ENCODE measurements around the gene ST3GAL4.

The ST3GAL4 gene

DNA sequence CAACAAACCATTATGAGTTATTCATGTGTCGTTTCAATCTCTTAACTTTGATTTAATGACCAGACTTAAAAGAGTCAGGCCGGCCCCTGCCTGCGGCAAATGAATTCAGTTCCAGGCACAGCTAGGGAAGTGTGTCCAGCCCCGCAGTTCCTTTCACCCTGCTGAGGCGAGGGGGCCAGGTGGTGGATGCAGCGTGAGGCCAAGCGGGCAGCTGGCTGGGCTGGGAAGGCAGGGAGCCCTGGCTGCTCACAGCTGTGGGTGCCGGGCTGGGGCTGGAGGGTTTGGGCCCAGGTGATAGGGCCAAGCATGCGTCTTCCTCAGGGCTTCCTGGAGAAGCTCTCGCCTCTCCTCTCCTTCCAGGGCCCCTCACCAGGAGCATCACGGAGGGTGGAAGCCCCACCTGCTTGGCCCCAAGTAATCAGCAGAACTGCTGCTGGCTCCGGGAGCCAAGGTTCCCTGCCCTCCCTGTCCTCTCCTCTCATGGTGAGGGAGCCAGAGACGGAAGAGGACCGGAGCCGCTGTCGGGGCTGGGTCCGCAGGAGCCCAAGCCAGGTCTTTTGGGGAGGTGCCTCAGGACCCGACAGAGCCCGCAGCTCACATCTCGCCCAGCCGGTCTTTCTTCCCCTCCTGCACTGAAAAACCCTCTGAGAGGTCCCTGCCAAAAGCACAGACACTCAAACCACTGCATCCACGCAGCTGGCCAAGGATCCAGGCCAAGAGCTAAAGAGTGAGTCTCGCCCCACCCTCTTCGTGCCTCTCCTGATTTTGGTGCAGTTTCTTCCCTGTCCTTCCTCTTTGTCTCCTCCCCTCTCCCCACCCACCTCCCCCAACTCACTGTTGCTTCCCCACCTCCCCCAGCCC is 97.0 kb downstream of the ST3GAL4 start:
- DNase-seq (ENCODE audit: low read depth), result no peak

DNA sequence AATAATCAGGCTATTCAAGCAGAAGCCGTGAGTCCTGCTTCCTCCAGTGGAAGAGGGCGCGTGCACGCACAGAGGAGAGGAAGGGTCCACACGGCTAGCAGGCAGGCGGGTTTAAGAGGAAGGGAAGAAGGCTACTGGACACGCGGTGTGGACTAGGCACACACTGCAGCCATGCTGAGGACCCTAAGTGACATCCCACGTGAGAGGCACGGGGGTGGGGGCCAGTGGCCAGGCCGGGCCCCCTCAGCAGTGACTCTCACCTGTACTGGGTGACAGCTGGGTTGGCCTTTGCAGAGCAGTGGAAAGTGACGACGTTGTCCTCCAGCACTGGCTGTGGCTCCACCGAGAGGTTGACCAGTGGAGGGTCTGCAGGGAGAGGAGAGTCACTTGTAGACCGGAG is 100.6 kb downstream of the ST3GAL4 start:
- DNase-seq (ENCODE audit: low read depth), result no peak

DNA sequence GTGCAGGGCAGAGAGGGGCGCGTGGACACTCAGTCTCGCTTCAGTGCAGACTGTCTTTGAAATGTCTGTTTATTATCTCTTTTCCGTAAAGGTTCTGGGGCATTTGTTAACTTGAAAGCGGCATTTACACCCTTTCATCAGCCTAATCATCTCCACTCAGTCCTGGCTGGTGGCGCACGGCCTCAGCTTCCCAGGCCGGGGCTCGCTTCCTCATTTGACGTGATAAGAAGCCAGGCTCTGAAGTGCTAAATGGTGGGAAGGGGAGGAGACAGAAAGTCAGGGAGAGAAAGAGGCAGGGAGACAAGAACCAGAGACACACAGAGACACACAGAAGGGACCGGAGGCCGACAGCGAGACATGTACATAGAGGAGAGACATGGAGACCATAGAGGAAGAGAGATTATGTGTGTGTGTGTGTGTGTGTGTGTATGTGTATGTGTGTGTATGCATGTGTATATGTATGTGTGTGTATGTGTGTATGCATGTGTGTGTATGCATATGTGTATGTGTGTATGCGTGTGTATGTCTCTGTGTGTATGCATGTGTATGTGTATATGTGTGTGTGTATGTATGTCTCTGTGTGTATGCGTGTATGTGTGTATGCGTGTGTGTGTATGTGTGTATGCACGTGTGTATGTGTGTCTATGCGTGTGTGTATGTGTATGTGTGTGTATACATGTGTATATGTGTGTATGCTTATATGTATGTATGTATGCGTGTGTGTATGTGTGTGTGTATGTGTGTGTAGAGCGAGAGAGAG is 101.5 kb downstream of the ST3GAL4 start:
- DNase-seq (ENCODE audit: low read depth), result no peak

DNA sequence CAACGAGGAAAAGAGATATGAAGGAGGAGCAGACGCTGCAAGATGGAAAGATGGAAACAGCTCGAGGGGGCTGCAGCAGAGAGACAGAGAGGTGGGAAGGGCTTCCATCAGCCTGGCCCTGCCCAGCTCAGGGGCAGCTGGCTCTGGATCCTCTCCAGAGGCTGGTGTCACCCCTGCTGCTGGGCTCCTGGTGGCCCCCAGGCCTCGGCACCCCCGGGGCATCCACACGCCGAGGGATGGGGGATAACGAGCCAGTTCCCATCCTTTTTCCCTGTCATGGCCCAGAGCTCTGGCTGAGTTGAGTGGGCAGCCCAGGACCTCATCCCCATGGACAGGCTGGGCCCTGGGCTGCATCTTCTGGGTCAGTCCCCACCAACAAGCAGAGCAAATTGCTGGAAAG is 102.3 kb downstream of the ST3GAL4 start:
- no peak for DNase-seq (ENCODE audit: low read depth)

DNA sequence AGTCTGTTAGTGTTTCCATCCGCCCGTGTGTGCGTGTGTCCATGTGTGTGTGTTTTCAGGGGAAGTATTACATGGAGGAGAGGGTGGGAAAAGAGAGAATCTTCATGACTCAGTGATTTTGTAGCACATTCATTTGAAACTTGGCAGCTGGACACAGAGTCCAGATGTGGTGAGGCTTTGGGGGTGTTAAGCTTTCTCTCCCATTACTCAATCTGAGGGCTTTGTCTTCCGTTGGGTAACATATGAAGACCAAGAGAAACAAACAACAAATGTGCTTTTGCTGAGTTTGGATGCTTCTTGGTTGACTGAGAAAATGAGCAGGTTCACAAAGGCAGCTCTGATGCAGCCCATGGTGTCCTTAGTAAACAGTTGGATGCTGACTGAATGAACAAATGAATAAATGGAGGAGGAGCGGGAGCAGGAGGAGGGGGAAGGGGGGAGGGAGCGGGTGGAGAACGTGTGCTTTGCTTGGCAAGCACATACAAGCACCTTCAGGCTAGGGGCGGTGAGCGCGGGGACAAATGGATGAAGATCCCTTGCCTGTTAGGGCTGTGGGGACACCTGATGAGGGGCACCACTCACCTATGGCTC is 104.3 kb downstream of the ST3GAL4 start:
- peak; percentile 48 for DNase-seq (ENCODE audit: low read depth)

DNA sequence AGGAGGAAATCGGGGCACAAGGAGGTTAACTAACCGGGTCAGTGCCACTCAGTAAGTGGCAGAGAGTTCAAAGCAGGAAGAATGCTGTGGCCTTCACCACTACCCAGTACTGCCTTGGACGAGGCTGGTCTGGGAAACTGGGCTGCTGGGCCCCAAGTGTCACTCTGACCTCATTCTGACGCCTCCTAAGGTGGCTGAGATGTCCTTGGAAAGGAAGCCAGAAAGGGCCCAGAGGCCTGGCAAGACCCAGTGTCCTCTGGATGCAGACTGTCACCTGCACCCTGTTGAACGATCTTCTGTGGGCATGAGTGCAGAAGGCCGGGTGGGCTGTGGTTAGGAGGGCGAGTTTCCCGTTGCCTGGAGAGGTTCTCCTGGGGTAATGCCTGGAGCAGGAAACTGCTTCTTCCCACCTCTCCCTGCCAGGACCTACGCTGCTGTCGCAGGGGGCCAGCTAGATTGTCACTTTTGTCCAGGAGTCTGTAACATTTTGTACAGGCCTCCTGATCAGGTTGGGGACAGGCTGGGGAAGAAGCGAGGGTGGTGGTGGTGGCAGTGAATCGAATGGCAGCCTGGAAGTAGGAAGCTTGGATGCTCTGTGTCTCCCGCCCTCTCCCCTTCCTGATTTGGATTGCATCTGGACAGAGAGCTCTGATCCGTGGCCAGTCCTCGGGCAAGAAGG is 105.1 kb downstream of the ST3GAL4 start:
- DNase-seq (ENCODE audit: low read depth), result no peak

DNA sequence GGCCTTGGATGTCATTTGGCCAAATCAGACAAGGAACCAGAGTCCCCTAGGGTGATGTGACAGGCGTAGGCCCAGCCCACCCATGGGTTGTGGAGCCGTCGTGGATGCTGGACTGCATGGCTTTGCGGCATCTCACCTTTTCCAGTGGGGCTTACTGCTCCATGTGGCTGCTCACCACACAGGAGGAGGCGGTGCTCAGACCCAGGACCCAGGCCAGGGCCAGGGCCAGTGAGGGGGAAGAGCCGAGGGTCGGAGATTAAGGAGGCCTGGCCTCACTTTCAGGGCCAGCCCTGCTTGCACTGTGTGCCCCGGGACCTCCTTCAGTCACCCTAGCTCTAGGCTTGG is 105.6 kb downstream of the ST3GAL4 start:
- no peak for DNase-seq (ENCODE audit: low read depth)

DNA sequence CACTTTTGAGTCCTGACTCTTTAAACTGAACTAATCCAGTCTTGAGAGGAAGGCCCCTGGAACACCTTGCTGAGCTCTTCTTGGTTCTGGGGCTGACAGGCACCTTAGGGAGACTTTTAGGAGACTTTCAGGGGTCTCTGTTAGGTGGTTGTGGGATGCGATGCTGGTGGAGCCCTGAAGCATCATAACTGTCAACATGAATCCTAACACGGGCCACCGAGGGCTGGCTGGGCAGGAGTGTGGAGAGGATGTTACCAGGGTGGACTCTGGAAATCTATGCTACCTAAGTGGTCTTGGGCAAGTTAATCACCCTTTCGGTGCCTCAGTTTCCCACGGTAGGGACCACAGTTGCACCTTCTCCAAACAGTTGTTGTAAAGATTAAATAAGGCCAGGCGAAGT is 106.5 kb downstream of the ST3GAL4 start:
- DNase-seq (ENCODE audit: low read depth), result no peak

DNA sequence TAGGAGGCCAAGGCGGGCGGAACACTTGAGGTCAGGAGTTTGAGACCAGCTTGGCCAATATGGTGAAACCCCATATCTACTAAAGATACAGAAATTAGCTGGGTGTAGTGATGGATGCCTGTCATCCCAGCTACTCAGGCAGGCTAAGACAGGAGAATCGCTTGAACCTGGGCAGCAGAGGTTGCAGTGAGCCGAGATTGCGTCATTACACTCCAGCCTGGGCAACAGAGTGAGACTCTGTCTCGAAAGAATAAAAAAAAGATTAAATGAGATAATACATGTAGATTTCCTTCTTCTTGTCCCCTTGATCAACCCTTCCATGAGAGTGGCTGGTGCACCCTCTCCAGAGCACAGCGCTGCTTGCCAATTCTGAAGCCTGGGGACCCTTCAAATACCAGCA is 106.9 kb downstream of the ST3GAL4 start:
- no peak for DNase-seq (ENCODE audit: low read depth)
